GM10266 (cell line): ENCODE measurements around the gene CXXC1.

Experiments
- DNase-seq: peaks from one replicate; pipeline ENCODE4 v3.0.0; 2012; ENCODE audit errors: extremely low spot score
- CTCF ChIP-seq: IDR thresholded peaks from 2 replicates; pipeline ENCODE4 v1.5.1; 2012; ENCODE audit warnings: mild to moderate bottlenecking, low read depth; ENCODE audit not compliant: control insufficient read depth, insufficient read depth; ENCODE audit errors: missing control alignments

The CXXC1 gene

GRCh38 chr18:50307738-50308470 is 20.4 kb upstream of the CXXC1 start:
- peak; percentile 97 for DNase-seq
- TF ChIP-seq CTCF, result no peak

GRCh38 chr18:50307400-50307737 is 19.9 kb upstream of the CXXC1 start:
- TF ChIP-seq CTCF, result no peak
- DNase-seq, result no peak

GRCh38 chr18:50306944-50307343 is 19.5 kb upstream of the CXXC1 start:
- no peak for TF ChIP-seq CTCF
- no peak for DNase-seq

- TF ChIP-seq CTCF, result no peak
- no peak for DNase-seq
Observed at GRCh38 chr18:50301074-50301473, 13.6 kb upstream of the CXXC1 start.

GRCh38 chr18:50299626-50300388 is 12.3 kb upstream of the CXXC1 start:
- no peak for TF ChIP-seq CTCF

GRCh38 chr18:50298443-50299284 is 11.2 kb upstream of the CXXC1 start:
- no peak for DNase-seq
- TF ChIP-seq CTCF, result no peak

More at GRCh38 chr18:50299626-50300388, 12.3 kb upstream of the CXXC1 start:
- DNase-seq, result no peak
